ENCODE data around the gene CHD5.
A peak's percentile ranks its signal among the peaks of the same experiment; 100 is the strongest.

The CHD5 gene

GRCh38 chr1:6185635-6186382, 5.7 kb upstream of the CHD5 start:
- H3K4me3 ChIP-seq (replicated peaks; ENCODE audit: low read depth, low read length): no peak overlapping the region
- peak; percentile 56 for TF ChIP-seq CTCF (IDR thresholded peaks at IDR 0.05; ENCODE audit: low read depth, low read length, missing control alignments)
- DNase-seq (ENCODE audit: extremely low read depth, low read depth): no peak

- no peak for TF ChIP-seq CTCF (IDR thresholded peaks at IDR 0.05; ENCODE audit: low read depth, low read length, missing control alignments)
- no peak for DNase-seq (ENCODE audit: extremely low read depth, low read depth)
- H3K4me3 ChIP-seq (replicated peaks; ENCODE audit: low read depth, low read length): no peak overlapping the region
Observed at GRCh38 chr1:6185151-6185550, 5.0 kb upstream of the CHD5 start.

GRCh38 chr1:6184083-6184783, 4.1 kb upstream of the CHD5 start:
- DNase-seq (ENCODE audit: extremely low read depth, low read depth): no peak
- no peak for TF ChIP-seq CTCF (IDR thresholded peaks at IDR 0.05; ENCODE audit: low read depth, low read length, missing control alignments)

GRCh38 chr1:6183520-6183989, 3.4 kb upstream of the CHD5 start:
- DNase-seq (ENCODE audit: extremely low read depth, low read depth): no peak
- no peak overlapping the region for H3K4me3 ChIP-seq (replicated peaks; ENCODE audit: low read depth, low read length)
- peak; percentile 6 for TF ChIP-seq CTCF (IDR thresholded peaks at IDR 0.05; ENCODE audit: low read depth, low read length, missing control alignments)

More at GRCh38 chr1:6184083-6184783, 4.1 kb upstream of the CHD5 start:
- no peak overlapping the region for H3K4me3 ChIP-seq (replicated peaks; ENCODE audit: low read depth, low read length)

- no peak for TF ChIP-seq CTCF (IDR thresholded peaks at IDR 0.05; ENCODE audit: low read depth, low read length, missing control alignments)
- no peak for DNase-seq (ENCODE audit: extremely low read depth, low read depth)
- no peak overlapping the region for H3K4me3 ChIP-seq (replicated peaks; ENCODE audit: low read depth, low read length)
Observed at GRCh38 chr1:6181347-6181770, 1.2 kb upstream of the CHD5 start.

GRCh38 chr1:6180707-6181311, 688 bp upstream of the CHD5 start:
- DNase-seq (ENCODE audit: extremely low read depth, low read depth): no peak
- no peak for TF ChIP-seq CTCF (IDR thresholded peaks at IDR 0.05; ENCODE audit: low read depth, low read length, missing control alignments)
- H3K4me3 ChIP-seq (replicated peaks; ENCODE audit: low read depth, low read length): no peak overlapping the region
